NK-92 (cell line): ENCODE data around the gene TANGO2.

ENCODE experiments used
- DNase-seq: peaks from one replicate; lab custom pipeline; 2025; ENCODE audit not compliant: unreplicated experiment; lab: John Stamatoyannopoulos, UW

Gene TANGO2

DNA sequence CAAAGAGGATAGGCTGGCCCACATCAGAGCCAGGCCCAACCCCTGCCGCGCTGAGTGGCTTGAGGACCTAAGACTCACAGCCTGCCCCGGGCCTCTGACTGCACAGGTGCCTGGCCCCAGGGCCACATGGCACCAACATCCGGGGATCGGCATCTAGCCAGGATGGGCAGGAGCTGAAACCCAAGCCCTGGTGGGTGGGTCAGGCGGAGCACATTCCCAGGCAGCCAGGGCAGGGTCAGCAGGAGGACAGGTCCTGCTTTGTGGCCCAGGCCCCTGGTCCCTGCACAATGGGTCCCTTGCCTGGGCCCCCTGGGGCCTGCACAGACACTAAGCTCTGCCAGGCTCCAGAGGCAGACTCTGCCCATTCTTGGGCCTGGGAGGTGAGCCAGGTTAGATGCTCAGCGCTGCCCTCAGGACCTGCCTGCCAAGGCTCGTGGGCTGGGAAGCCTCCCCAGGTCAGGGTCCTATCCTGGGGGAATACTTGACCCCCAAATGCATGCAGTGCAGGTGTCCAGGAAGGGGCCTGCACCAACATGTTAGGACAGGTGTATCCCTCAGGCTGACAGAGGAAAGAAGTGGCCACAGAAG is 37.8 kb upstream of the TANGO2 start:
- no peak for DNase-seq

DNA sequence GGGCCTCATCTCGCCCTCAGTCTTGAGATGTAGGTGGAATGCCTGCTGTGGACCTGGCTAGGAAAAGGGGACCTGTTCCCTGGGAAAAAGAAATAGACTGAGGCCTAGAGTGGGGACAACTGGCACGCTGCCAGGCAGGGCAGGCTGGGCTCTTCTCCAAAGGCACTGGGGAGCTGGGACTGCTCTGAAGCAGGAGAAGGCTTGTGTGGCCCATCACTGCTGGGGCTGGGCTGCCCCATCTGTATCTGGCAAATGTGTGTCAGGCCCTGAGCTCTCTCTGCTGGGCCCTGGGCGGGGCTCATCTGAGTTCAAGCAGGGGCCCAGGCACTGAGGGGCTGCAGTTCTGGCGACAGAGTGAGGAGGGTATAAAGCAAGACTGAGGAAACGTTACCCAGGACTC is 37.2 kb upstream of the TANGO2 start:
- no peak for DNase-seq

DNA sequence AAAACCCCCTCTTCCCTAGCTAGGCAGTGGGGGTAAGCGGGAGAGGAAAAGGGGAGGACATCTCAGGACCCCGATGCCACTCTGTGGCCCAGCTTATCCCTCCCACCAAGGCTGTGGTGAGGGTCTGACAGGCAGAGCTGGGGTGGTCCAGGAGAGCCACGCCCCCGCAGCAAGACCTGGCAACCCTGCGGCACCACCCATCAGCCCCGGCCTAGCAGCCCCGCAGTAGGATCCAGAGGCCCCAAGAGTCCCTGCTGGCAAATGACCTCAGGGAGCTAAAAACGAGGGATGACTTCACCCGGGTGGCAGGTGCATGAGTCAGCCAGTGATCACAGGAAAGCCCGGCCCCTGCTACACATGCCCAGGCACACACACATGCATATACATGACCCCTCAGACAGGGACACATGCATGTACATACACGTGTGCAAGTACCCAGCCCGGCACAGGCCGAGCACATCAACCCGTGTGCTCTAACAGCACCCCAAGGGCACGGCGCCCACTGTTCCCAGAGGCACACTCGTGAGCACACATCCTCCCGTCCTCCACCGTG is 36.6 kb upstream of the TANGO2 start:
- no peak for DNase-seq

DNA sequence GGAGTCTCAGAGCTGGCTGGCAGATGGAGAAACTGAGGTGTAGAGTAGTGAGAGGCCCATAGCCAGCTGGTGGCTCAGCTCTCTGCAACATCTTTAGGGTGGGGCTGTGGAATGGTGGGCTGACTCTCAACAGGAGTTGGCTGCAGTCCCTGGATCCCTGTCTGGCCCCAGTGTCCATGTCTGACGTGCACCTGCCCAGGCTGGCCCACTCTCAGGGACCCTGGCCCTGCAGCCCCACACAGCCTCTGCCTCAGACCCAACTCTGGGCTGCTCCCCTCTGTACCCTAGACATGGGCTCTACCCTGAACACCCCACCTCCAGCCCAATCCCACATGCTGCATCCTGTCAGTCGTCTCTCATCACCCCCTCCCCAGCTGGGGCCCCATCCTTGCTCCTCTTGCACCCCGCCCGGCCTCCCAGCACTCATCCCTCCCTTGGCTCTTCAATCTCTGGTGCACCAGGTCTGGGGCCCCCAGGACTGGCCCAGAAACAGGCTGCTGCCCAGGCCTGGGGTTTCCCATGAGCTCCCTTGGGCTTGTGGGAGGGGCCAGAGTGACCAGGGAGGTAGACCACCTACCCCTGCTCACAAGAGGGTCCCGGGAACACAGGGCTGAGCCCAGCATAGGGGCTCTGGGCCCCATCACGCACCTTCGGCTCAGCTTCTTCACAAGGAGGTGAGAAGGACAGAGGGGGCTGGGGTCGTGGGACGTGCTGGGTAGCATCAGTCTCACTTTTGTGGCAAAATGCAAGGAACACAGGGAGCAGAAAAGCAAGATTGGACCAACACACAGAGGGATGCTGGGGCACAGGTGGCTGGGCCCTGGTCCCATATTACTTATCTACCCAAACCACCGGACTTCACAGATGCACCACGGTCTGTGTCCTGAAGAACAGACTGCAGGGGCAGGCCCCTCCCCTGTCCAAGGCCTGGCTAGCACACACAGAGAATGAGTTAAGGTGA is 35.8 kb upstream of the TANGO2 start:
- no peak for DNase-seq

DNA sequence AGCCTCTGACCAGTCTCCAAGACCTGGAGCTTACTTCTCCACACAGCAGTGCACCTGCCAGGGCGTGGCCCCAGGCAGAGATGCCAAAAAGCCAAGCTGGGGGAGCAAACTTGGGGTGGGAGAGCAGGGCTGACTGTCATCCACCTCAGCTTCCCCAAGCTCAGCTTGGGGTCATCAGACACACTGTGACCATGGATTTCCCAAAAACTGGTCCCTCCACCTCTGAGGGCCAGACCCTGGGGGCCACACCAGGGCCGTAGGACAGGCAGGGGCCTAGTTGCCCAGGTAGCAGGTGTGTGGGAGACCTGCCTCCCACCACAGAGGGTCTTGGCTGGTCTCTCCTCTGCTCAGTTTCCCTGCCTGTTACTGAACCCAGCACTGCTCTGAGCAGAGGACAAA is 34.9 kb upstream of the TANGO2 start:
- no peak for DNase-seq

DNA sequence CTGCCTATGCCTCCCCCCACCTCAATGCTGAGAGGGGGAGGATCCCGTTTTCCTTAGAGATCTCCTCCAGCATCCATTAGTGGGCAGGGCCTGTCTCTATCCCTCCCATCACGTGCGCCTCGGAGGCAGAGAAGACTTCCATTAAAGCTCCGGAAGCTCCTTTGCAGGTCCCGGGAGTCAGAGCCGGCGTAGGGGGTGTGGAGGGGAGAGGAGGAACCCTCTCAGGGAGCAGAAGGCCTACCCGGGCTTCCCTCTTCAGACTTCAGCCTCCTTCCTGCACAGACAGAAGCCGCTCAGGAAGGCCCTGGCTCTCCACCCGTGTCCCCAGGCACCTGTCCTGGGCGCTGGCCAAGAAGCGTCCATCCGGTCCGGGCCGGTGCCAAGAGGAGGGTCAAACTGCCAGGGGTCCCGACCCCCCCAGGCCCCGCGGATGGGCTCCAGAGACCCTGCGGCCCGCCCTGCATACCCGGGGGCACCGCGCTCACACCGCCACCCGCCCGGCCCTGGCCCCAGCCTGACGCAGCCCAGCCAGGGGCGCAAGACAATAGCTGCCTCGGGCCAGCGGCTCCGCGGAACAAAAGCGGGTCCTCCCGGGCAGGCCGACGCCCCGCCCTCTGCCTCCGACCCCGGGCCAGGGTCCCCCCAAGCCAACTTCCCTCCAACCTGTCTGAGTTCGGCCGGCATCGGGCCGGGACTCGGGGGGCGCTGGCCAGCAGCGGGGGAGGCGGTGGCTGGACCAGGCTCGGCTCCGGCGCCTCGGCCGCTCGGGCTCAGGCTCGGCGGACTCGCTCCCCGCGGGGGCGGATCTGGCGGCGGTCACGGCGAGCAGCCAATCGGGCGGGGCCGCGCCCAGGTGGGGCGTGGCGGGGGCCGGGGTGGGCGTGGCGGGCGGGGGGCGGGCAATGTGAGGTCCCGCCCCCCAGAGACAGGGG is 34.2 kb upstream of the TANGO2 start:
- no peak for DNase-seq

DNA sequence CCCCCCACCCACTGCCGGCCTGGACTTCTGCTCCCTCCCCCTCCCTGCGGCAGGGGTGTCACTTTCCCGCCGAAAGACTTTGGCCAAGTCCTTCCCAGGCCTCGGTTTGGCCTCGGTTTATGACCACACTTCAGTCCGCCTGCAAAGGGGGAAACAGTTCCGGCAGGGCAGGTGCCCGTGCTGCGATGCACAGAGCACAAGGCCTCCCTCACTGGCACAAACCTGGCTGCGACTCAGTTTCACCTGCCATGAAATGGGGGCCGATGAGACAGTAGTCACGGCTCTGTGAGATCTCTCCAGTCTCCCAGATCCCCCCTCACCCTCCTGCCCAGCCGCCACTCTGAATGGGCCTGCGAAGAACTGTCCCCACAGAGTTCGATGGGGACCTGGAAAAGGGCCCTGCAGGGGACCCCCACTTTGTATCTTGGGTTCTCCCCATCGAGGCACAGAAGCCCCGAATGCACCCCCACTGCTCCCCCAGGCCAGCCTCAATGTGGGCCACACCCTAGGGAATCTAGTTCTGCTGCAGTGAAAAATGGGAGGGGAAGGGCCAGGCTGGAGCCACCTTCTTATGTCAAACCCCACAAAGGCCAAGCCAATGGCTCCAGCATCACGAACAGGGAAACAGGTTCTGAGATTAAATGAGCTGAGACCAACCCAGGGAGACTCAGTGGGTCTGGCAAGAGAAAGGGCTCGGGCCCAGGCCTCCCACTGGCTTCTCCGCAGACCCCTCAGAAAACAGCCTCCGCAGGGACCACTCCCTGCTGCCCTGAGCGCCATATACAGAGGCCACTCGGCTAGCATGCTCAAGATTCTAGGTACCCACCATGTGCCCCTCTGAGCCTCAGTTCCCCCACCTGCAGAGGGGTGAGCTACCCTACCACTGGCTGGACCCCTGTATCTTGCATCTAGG is 33.3 kb upstream of the TANGO2 start:
- no peak for DNase-seq

DNA sequence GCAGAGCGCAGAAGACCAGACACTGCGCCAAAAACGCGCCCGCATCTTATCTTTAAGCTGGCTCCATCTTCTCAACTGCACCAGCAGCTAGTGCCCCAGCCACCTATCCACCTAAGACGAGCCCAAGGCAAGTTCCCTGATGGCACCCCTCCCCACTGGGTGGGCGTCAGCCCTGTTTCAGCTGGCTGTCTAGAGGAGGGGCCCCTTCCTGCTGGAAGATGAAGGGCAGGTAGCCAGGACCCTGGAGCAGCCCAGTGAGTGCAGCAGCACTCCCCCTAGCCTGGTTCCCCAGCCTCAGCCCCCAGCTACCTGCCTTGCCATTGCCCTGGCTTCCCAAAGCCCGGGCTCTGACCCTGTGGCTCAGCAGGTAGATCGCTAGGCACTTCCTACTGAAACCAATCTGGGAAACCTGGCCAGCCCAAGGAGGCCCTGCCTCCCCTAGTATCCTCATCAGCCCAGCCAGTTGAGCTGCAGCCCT is 32.5 kb upstream of the TANGO2 start:
- no peak for DNase-seq

DNA sequence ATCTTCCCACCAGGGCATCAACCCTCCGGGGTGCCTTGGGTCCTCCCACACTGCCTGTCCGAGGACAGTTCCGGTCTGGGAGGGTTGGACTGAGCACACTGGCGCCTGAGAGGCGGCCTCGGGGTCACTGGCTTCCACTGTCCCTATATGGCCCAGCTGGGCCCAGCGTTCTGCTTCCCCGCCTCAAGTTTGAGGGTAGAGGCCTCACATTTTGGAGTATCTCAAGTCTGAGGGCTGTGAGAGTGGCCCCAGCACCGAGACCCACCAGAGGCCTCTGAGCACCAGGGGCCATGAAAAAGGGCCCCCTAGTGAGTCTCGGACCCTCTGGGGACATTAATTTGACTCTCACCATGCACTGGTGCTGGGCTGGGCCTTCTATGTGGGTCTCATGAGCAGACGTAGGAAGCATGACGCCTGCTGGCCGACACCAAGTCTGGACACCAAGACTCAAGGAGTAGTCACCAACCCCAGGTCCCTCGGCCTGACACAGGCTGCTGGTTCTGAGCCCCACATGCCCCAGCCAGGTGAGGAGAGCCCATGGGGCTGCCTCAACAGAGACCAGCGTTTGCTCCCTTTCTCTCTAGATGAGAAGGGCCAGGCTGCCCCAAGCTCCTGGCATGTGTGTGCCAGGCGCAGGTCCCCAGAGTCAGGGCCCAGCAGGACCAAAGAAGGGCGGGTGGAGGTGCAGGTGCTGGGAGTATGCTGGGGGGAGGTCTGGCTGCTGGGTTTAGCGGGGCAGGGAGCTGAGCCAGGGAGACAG is 31.8 kb upstream of the TANGO2 start:
- no peak for DNase-seq

DNA sequence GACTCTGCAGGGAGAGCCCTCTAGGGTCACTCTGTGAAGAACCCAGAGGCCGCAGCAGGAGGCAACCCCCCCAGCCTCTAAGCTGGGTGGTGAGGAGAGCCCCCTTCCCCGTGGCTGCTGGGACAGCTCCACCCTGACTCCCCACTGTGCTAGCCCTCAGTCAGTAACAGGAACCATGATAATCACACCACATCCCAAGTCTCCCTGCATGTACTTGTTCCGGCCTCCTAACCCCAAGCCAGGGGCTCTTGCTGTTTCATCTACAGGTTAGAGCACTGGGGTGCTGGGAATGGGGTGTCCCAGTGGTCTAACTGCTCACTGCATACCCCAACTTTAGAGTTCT is 31.2 kb upstream of the TANGO2 start:
- DNase-seq: no peak

DNA sequence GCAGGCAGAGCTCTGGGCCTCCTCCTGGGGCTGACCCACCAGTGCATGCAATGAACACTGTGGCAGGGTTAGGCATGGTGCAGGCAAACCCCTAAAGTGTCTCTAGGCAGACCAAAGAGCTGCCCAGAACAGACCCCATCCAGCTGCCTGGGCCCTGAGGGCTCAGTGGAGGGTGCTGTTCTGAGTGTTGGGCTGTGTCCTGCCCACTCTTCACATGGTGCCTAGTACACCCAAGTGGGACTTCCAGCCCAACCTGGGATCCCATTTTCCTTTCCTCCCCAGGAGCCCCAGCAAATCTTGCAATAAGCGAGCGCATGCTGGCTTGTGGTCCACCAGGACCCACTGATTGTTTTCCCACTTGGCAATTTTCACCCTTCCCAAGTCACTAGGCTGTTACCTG is 30.7 kb upstream of the TANGO2 start:
- no peak for DNase-seq

DNA sequence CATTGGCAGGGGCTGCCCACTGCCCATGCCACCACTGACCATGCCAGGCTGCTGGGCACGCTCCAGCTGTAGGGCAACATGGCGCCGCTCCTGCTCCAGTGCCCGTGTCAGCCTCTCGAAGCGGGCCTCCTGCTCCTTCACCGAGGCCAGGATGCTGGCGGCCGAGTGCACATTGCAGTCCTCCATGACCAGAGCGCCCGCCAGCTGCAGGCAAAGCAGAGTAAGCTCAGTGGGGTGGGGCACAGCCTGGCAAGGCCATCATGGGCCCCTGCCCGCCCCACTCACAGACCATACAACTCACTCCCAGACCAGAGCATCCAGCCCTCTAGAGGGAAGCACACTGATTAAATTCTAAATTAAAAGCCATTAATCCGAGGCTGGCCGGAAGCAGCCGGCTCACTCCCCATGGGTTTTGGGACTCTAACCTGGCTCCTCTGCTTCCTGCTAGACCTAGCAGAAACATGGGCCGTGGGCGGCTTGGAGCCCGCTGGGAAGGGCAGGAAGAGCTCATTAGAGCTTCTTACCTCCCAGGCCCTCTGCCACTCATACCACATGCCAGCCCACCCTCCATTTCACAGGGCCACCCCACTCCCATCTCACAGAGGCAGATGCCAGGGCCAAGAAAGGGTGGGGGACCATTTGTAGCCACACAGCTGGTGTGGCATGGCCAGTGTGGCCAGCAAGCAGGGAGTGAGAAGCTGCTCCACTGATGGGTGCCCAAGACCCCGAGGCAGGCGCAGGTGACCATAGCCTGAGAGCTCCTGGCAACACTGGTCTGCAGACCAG is 30.1 kb upstream of the TANGO2 start:
- no peak for DNase-seq

DNA sequence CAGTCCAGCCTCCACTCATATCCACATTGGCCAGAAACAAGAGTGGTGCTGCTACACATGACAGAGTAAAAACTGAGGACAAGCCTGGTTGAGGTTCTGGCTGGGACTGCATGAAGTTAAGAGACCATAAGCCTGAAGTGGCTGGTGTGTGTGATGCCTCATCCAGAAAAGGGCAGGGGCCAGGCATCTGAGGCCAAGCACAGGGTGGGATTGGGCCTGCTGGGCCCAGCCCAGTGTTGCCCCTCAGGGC is 29.6 kb upstream of the TANGO2 start:
- DNase-seq: no peak

DNA sequence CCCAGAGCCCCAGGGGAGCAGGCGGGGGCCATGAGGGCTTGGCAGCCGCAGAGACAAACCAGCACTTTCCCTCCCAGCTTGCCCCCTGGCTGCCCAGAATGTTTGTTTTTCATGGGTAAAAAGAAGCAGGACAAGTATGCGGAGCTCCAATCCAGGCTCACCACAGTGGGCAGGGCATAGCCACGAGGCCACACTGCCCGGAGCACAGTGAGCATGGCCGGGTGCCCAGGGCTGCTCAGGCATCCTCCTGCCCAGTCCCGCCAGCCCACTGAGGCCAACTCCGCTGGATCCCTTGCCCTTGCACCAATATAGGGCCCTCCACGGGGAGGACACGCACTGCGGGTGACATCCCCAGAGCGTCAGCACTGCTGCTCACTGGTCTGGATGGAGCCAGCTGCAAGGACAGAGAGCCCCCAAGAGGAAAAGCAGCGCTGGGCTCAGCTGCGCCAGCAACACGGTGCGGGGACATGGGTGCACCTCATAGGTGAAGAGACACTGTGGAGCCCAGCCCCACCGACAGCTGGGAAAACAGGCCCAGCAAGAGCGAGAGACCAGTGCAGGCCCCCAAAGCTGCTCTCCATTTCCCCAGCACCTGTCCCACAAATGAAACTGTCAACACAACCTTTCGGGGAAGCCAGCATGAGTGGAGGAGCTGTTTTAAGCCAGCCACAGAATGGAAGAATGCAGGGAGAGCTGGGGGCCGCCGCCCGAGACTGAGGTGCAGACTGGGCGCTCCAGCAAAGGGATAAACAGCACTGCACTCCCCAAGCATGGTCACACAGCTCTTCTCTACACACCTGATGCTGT is 29.1 kb upstream of the TANGO2 start:
- no peak for DNase-seq

DNA sequence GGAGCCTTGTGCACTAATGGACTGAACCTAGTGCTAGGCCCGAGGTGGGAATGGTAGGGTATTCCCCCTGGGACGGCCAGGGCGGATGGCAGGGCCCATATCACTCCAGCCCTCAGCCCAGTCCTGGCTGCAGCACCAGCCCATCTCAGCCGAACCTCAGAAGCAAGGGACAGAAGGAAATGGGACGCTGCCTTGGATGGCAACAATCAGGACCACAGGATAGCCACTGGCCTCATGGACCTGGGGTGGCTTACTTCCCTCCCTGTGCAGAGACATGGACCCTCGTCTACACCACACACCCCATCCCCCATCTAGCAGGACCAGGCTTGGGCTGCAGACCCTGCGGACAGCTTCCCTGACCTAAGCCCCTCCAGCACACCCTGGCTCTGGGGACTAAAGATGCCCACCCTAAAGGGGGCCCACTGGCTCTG is 28.4 kb upstream of the TANGO2 start:
- DNase-seq: no peak

DNA sequence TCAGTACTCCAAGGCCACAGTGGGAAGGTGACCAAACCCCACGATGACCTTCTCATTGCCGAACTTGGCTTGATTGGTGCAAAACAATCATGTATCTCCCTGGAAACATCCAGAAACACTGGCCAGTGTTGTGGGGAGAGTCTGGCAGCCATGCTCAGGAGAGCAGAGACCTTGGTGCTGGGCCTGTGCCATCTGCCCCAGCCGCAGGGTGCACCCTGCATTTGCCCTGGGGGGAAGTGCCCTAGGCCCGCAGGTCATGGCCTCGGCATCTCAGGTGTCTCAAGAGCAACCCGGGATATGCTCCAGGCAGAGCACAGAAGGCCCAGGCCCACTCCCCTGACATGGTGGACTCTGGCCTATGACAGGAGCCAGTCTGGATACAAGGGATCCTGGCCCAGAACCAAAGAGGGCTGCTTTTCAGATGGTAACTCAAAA is 28.0 kb upstream of the TANGO2 start:
- no peak for DNase-seq

DNA sequence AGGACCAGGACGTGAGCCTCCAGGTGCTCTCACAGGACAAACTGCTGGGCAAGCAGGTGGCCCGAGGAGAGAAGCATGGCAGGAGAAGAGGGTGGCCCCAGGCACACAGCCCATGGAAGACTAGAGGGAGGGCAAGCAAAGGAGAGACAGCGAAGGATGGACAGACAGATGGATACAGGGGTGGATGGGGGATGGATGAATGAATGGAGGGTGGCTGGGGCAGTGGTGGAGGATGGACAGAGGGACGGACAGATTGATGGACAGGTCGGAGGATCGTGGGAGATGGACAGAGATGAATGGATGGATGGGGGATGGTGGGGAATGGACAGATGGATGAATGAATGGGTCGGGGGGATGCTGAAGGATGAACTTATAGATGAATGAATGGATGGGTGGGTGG is 27.0 kb upstream of the TANGO2 start:
- DNase-seq: no peak
